Omental fat pad (tissue), 4 donors: ENCODE measurements around the gene PGBD4. TPM values are rescaled to one million over a fixed set of nuclear protein-coding genes. Genes with fewer than 3 reads are reported as not detected.

Source experiments
- ATAC-seq: fragments of 150-250 bp; one replicate; pipeline ENCODE4 v1.9.1; 2016; ENCODE audit warnings: mild to moderate bottlenecking, moderate library complexity; ENCODE audit not compliant: low FRiP score
- DNase-seq: peaks from one replicate; pipeline ENCODE4 v3.0.0-alpha.2; 2019; ENCODE audit warnings: low spot score
- CTCF ChIP-seq, 3 donors: fragments of 450-650 bp; IDR thresholded peaks; one replicate each; pipeline ENCODE4 v1.5.1; 2016 to 2017; ENCODE audit warnings: antibody characterized with exemption in 3 of 3, mild to moderate bottlenecking in 3 of 3, moderate library complexity in 2 of 3
- total RNA-seq, 4 donors: library from RNA; depleted of rRNA; stranded (reverse); fragments of >200 nt; gene quantifications; one replicate each; pipeline ENCODE4 v1.1.0, GENCODE V29; 2016

Gene PGBD4
- total RNA-seq, 4 donors from 2014 or later = 0.84 to 1.3 (median 0.98) TPM

- no peak for ATAC-seq
- DNase-seq = no peak
- no peak for TF ChIP-seq CTCF (IDR thresholded peaks at IDR 0.05)
These were observed 45.7 kb downstream of the PGBD4 start for GRCh38 chr15:34147371-34148140.

- ATAC-seq (no peak), DNase-seq (no peak)
These were observed 52.9 kb downstream of the PGBD4 start for GRCh38 chr15:34154725-34155204.

GRCh38 chr15:34155859-34156258 is 54.0 kb downstream of the PGBD4 start:
- TF ChIP-seq CTCF (IDR thresholded peaks at IDR 0.05) = no peak
- DNase-seq (no peak), ATAC-seq (no peak)

More at GRCh38 chr15:34154725-34155204, 52.9 kb downstream of the PGBD4 start:
- no peak for TF ChIP-seq CTCF (IDR thresholded peaks at IDR 0.05)

Other genes with a start within 250 kb of the PGBD4 start
- gene CHRM5, start 133.6 kb upstream of the PGBD4 start, total RNA-seq = not detected
- gene AVEN, start 62.9 kb upstream of the PGBD4 start, total RNA-seq = 10 to 100 TPM; 11.4 to 15.6 (median 14.6) TPM
- gene EMC7, start 221 bp upstream of the PGBD4 start, total RNA-seq = 10 to 100 TPM; 33.0 to 47.8 (median 36.8) TPM
- 10 to 100 TPM; 35.4 to 83.1 (median 44.5) TPM for gene KATNBL1, start 108.0 kb downstream of the PGBD4 start, total RNA-seq
- gene EMC4, start 122.9 kb downstream of the PGBD4 start, total RNA-seq = 100 to 1,000 TPM; 119 to 145 (median 133) TPM
- 10 to 100 TPM; 20.0 to 43.3 (median 33.5) TPM for gene SLC12A6, start 235.7 kb downstream of the PGBD4 start, total RNA-seq
- gene NOP10, start 241.1 kb downstream of the PGBD4 start, total RNA-seq = 100 to 1,000 TPM; 137 to 194 (median 166) TPM
- not detected for gene NUTM1, start 241.2 kb downstream of the PGBD4 start, total RNA-seq